ENCODE results near the gene RCSD1. TPM values are rescaled to one million over a fixed set of nuclear protein-coding genes. Genes with fewer than 3 reads are reported as not detected.

The RCSD1 gene
- total and polyA plus RNA-seq, 2 donors from 2014 or later = 3.9 to 18.3 TPM

DNA sequence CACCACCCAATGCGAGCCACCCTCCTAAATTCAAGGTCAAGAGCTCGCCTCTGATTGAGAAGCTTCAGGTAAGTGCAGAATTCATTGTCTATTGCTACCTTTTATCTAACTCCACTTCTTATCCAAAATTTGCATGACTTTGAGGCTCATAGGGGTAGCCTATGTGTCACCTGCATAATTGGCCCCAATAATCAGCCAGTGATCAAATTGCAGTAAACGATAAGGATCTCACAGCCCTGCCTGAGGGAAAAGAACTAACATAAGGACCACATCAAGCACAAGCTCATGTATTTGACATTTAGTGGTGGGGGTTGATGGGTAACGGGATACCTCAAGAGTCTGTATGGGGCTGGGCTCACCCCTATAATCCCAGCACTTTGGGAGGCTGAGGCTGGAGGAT is 60.0 kb downstream of the RCSD1 start:
- H3K36me3 ChIP-seq (ENCODE audit: control insufficient read depth in 2 of 3, insufficient read depth in 3 of 3, low read length in 3 of 3) = peaks cover 0 to 5% (median 0%) of the 10 kb centered on the region in 3 donors
- FAIRE-seq = no peak

DNA sequence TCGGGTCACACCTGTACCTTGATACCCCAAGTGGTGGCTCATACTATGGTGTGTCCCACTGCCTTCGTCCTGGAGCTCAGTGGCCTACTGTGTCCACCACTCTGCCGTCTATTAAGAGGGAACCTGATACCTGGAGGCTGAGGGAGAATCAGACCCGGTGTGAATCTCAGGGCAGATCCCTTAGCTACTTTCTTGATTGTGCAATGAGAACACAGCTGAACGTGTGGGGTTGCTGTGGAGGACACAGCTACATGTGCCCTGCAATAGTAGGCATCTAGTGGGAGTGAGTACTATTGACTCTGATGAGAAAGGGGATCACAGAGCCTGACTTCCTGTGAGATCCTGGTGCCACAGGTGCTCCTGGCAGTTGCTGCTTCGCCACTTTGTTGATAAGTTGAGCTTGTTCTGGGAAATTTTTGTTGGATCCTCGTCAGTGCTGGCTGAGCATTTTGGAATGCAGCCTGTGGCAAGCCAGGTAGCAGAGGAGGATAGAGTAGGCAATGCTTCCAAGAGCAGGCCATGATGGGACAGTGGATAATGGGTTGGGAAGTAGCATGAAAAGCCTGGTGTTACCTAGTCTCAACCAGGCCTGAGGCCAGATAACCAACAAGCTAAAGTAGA is 63.5 kb downstream of the RCSD1 start:
- Histone ChIP-seq H3K27me3 (ENCODE audit: control insufficient read depth, insufficient read depth, low read length) (no peaks in the 10 kb centered on the region), H3K4me1 (ENCODE audit: control insufficient read depth in 2 of 3, insufficient read depth in 2 of 3, low read depth in 1 of 3, low read length in 3 of 3) (peaks cover 0 to 3% (median 0%) of the 10 kb centered on the region in 3 donors), H3K27ac (ENCODE audit: low read depth in 2 of 2, low read length in 2 of 2) (no peak overlapping the region), H3K4me3 (ENCODE audit: low read length in 3 of 3) (no peak overlapping the region), H3K36me3 (ENCODE audit: control insufficient read depth in 2 of 3, insufficient read depth in 3 of 3, low read length in 3 of 3) (peaks cover 0 to 2% (median 0%) of the 10 kb centered on the region in 3 donors), H3K9me3 (ENCODE audit: control insufficient read depth in 2 of 3, insufficient read depth in 1 of 3, low read length in 3 of 3) (no peaks in the 10 kb centered on the region), H3K9ac (ENCODE audit: low read length in 3 of 3) (no peak overlapping the region)
- no peak for DNase-seq
- TF ChIP-seq, protein P1, sequence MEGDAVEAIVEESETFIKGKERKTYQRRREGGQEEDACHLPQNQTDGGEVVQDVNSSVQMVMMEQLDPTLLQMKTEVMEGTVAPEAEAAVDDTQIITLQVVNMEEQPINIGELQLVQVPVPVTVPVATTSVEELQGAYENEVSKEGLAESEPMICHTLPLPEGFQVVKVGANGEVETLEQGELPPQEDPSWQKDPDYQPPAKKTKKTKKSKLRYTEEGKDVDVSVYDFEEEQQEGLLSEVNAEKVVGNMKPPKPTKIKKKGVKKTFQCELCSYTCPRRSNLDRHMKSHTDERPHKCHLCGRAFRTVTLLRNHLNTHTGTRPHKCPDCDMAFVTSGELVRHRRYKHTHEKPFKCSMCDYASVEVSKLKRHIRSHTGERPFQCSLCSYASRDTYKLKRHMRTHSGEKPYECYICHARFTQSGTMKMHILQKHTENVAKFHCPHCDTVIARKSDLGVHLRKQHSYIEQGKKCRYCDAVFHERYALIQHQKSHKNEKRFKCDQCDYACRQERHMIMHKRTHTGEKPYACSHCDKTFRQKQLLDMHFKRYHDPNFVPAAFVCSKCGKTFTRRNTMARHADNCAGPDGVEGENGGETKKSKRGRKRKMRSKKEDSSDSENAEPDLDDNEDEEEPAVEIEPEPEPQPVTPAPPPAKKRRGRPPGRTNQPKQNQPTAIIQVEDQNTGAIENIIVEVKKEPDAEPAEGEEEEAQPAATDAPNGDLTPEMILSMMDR (IDR thresholded peaks at IDR 0.05; ENCODE audit: borderline replicate concordance, extremely low read depth, insufficient read depth) = no peak
- intact Hi-C loops (cut with DNase I) = no loop called here
- FAIRE-seq = no peak

More for the DNA sequence above, 60.0 kb downstream of the RCSD1 start:
- Histone ChIP-seq H3K9me3 (ENCODE audit: control insufficient read depth in 2 of 3, insufficient read depth in 1 of 3, low read length in 3 of 3) (no peaks in the 10 kb centered on the region), H3K4me1 (ENCODE audit: control insufficient read depth in 2 of 3, insufficient read depth in 2 of 3, low read depth in 1 of 3, low read length in 3 of 3) (peaks cover 0 to 3% (median 0%) of the 10 kb centered on the region in 3 donors), H3K4me3 (ENCODE audit: low read length in 3 of 3) (no peak overlapping the region), H3K27ac (ENCODE audit: low read depth in 2 of 2, low read length in 2 of 2) (no peak overlapping the region), H3K9ac (ENCODE audit: low read length in 3 of 3) (no peak overlapping the region), H3K27me3 (ENCODE audit: control insufficient read depth, insufficient read depth, low read length) (no peaks in the 10 kb centered on the region)
- intact Hi-C loops (cut with DNase I) = no loop called here
- TF ChIP-seq, protein P1 (IDR thresholded peaks at IDR 0.05; ENCODE audit: borderline replicate concordance, extremely low read depth, insufficient read depth) = no peak
- no peak for DNase-seq

DNA sequence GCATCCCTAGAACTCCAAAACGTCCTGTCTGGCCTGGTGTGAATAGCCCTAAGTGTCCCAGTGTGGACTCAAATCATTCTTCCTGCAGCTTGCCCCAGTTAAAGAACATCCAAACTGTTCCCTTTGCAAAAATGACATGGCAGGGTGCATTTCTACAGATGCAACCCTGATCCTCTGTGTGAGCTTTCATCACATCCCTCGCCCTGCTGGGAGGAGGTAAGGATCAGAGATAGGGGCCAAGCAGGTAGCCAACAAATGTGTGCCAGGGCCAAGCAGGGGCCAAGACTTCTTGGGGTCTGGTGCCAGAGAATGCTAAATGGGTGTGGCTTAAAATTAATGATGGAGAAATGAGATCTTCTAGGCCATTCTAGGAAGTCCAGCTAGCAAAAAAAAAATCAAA is 64.7 kb downstream of the RCSD1 start:
- DNase-seq = no peak
- Histone ChIP-seq H3K4me3 (ENCODE audit: low read length in 3 of 3) (no peak overlapping the region), H3K4me1 (ENCODE audit: control insufficient read depth in 2 of 3, insufficient read depth in 2 of 3, low read depth in 1 of 3, low read length in 3 of 3) (peaks cover 0 to 3% (median 0%) of the 10 kb centered on the region in 3 donors), H3K9me3 (ENCODE audit: control insufficient read depth in 2 of 3, insufficient read depth in 1 of 3, low read length in 3 of 3) (no peaks in the 10 kb centered on the region), H3K36me3 (ENCODE audit: control insufficient read depth in 2 of 3, insufficient read depth in 3 of 3, low read length in 3 of 3) (peaks cover 0 to 2% (median 0%) of the 10 kb centered on the region in 3 donors), H3K27me3 (ENCODE audit: control insufficient read depth, insufficient read depth, low read length) (no peaks in the 10 kb centered on the region), H3K27ac (ENCODE audit: low read depth in 2 of 2, low read length in 2 of 2) (no peak overlapping the region), H3K9ac (ENCODE audit: low read length in 3 of 3) (no peak overlapping the region)
- FAIRE-seq = no peak
- intact Hi-C loops (cut with DNase I) = no loop called here
- TF ChIP-seq, protein P1 (IDR thresholded peaks at IDR 0.05; ENCODE audit: borderline replicate concordance, extremely low read depth, insufficient read depth) = no peak

Data from kidney (tissue), 14 donors.